Neural cell (in vitro differentiated cells): ENCODE data around the gene TRMT44. TPM values are rescaled to one million over a fixed set of nuclear protein-coding genes. Genes with fewer than 3 reads are reported as not detected.

ENCODE experiments used
- H2AFZ ChIP-seq: fragments of 200-600, 300-800 bp; sonication (generic), shearing (Covaris generic); 2 replicates; pipeline ENCODE4 v1.6.0; 2014; ENCODE audit warnings: low read depth, mild to moderate bottlenecking, antibody characterized with exemption, low read length, moderate library complexity
- H3F3A ChIP-seq: fragments of 200-600 bp; shearing (Covaris generic); 2 replicates; pipeline ENCODE4 v1.6.1; 2016; ENCODE audit warnings: mild to moderate bottlenecking, moderate library complexity, mixed read lengths, antibody characterized with exemption, low read length; ENCODE audit not compliant: insufficient read depth, poor library complexity, severe bottlenecking
- H3K27ac ChIP-seq: fragments of 200-600, 300-800 bp; sonication (generic), shearing (Covaris generic); 2 replicates; pipeline ENCODE4 v1.5.1; 2014; ENCODE audit warnings: mild to moderate bottlenecking, low read length, moderate library complexity
- H3K27me3 ChIP-seq: fragments of 300-800, 200-600 bp; sonication (generic), shearing (Covaris generic); 2 replicates; pipeline ENCODE4 v1.6.0; 2014; ENCODE audit warnings: mild to moderate bottlenecking, low read depth, low read length, moderate library complexity; ENCODE audit not compliant: insufficient read depth
- H3K36me3 ChIP-seq: fragments of 300-800, 200-600 bp; sonication (generic), shearing (Covaris generic); 2 replicates; pipeline ENCODE4 v1.5.1; 2014; ENCODE audit warnings: mild to moderate bottlenecking, antibody characterized with exemption, low read length, moderate library complexity; ENCODE audit not compliant: insufficient read depth
- H3K4me2 ChIP-seq: fragments of 300-800, 200-600 bp; sonication (generic), shearing (Covaris generic); 2 replicates; pipeline ENCODE4 v1.6.0; 2014; ENCODE audit warnings: mild to moderate bottlenecking, low read length
- H3K4me3 ChIP-seq: fragments of 300-800, 200-600 bp; sonication (generic), shearing (Covaris generic); 2 replicates; pipeline ENCODE4 v1.5.1; 2014; ENCODE audit warnings: mild to moderate bottlenecking, low read length, moderate library complexity
- H3K79me2 ChIP-seq: fragments of 200-600 bp; shearing (Covaris generic); replicated peaks from 2 replicates; pipeline ENCODE4 v1.6.0; 2014; ENCODE audit warnings: mild to moderate bottlenecking, low read length, moderate library complexity; ENCODE audit not compliant: insufficient read depth
- H3K9ac ChIP-seq: fragments of 300-800, 200-600 bp; sonication (generic), shearing (Covaris generic); 2 replicates; pipeline ENCODE4 v1.6.1; 2016; ENCODE audit warnings: mild to moderate bottlenecking, low read length, mixed read lengths
- H3K9me2 ChIP-seq: fragments of 200-600 bp; shearing (Covaris generic); 2 replicates; pipeline ENCODE4 v1.6.1; 2016; ENCODE audit warnings: mild to moderate bottlenecking, low read length, mixed read lengths; ENCODE audit not compliant: insufficient read depth
- H3K9me3 ChIP-seq: fragments of 200-600, 300-800 bp; sonication (generic), shearing (Covaris generic); 2 replicates; pipeline ENCODE4 v1.6.1; 2016; ENCODE audit warnings: mild to moderate bottlenecking, mixed run types, low read length, moderate library complexity, mixed read lengths
- H4K20me1 ChIP-seq: fragments of 200-600 bp; shearing (Covaris generic); 2 replicates; pipeline ENCODE4 v1.6.1; 2016; ENCODE audit warnings: mild to moderate bottlenecking, mixed run types; ENCODE audit not compliant: insufficient read depth
- CTCF ChIP-seq: fragments of 450-650 bp; IDR thresholded peaks from 2 replicates; pipeline ENCODE4 v1.5.1; 2014; ENCODE audit warnings: antibody characterized with exemption, mild to moderate bottlenecking, moderate library complexity; ENCODE audit not compliant: poor library complexity, severe bottlenecking
- EP300 ChIP-seq: fragments of 450-650 bp; conservative IDR thresholded peaks from 2 replicates; pipeline ENCODE4 v1.6.1; 2014; ENCODE audit warnings: antibody characterized with exemption, mild to moderate bottlenecking, moderate library complexity; ENCODE audit not compliant: poor library complexity, severe bottlenecking
- EZH2 ChIP-seq: fragments of 200-600, 300-800 bp; shearing (Covaris generic), sonication (generic); IDR thresholded peaks from 2 replicates; pipeline ENCODE4 v1.6.1; 2014; ENCODE audit warnings: antibody characterized with exemption, low read length, borderline replicate concordance, mild to moderate bottlenecking; ENCODE audit not compliant: insufficient read depth, poor library complexity, severe bottlenecking
- MXI1 ChIP-seq: fragments of 450-650 bp; conservative IDR thresholded peaks from 2 replicates; pipeline ENCODE4 v1.6.1; 2014; ENCODE audit warnings: antibody characterized with exemption, mild to moderate bottlenecking; ENCODE audit not compliant: poor library complexity, severe bottlenecking
- POLR2AphosphoS5 ChIP-seq: IDR thresholded peaks from 2 replicates; pipeline ENCODE4 v1.6.1; 2012
- RAD21 ChIP-seq: fragments of 450-650 bp; conservative IDR thresholded peaks from 2 replicates; pipeline ENCODE4 v1.6.1; 2014; ENCODE audit warnings: antibody characterized with exemption, mild to moderate bottlenecking, moderate library complexity
- SMC3 ChIP-seq: fragments of 450-650 bp; conservative IDR thresholded peaks from 2 replicates; pipeline ENCODE4 v1.6.1; 2014; ENCODE audit warnings: antibody characterized with exemption, mild to moderate bottlenecking, moderate library complexity; ENCODE audit not compliant: poor library complexity
- TAF1 ChIP-seq: IDR thresholded peaks from 2 replicates; pipeline ENCODE4 v1.6.1; 2012; ENCODE audit warnings: low read depth
- polyA plus RNA-seq: library from polyadenylated mRNA; depleted of rRNA; stranded (reverse); fragments of >200 nt; gene quantifications from 2 replicates; pipeline ENCODE4 v1.2.3, GENCODE V29; 2014
- TF ChIP-seq, protein P1 (sequence below): IDR thresholded peaks from 2 replicates; pipeline ENCODE4 v1.6.1; 2012; ENCODE audit warnings: borderline replicate concordance

Gene TRMT44
- polyA plus RNA-seq, 1 donor from 2014 or later = 20.6 TPM

DNA sequence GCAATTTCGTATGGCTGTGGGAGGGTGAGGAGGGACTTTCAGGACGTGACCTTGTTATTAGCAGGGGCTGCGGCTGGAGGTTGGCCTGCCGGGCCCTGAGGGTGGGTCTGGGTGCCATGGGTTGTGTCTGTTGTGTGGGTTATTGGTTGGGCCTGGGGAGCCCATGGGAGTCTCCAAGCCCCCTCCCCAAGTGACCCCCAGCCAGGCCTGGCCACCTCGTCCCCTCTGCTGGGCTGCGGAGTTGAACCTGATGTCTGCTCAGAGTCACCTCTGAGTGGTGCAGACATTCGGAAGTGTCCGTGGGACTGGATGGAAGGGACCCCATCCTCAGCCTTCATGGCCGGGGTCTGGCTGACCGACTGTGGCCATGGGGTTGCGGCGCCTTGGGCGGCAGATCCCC is 67.7 kb downstream of the TRMT44 start:
- Histone ChIP-seq H3K27me3 (no peaks in the 10 kb centered on the region), H3K9me3 (no peaks in the 10 kb centered on the region), H3K4me3 (no peak overlapping the region), H3F3A (no peaks in the 10 kb centered on the region), H3K27ac (no peak overlapping the region), H3K9me2 (no peaks in the 10 kb centered on the region), H3K79me2 (no peaks in the 10 kb centered on the region), H4K20me1 (no peaks in the 10 kb centered on the region), H3K36me3 (no peaks in the 10 kb centered on the region), H3K9ac (no peak overlapping the region), H3K4me2 (no peak overlapping the region), H2AFZ (no peak overlapping the region)
- TF ChIP-seq RAD21 (no peak), CTCF (no peak)

GRCh38 chr4:8508740-8509139 is 68.2 kb downstream of the TRMT44 start:
- no peaks in the 10 kb centered on the region for H3K9me2 ChIP-seq
- no peak overlapping the region for H2AFZ ChIP-seq
- no peaks in the 10 kb centered on the region for H3K27me3 ChIP-seq
- H3K4me2 ChIP-seq = no peak overlapping the region
- no peaks in the 10 kb centered on the region for H4K20me1 ChIP-seq
- no peaks in the 10 kb centered on the region for H3K9me3 ChIP-seq
- H3K27ac ChIP-seq = no peak overlapping the region
- H3K79me2 ChIP-seq = no peaks in the 10 kb centered on the region
- H3K36me3 ChIP-seq = no peaks in the 10 kb centered on the region
- H3F3A ChIP-seq = no peaks in the 10 kb centered on the region
- H3K9ac ChIP-seq = no peak overlapping the region
- TF ChIP-seq EP300 (no peak), CTCF (no peak), TAF1 (no peak), EZH2 (no peak), SMC3 (no peak), POLR2AphosphoS5 (no peak), MXI1 (no peak), RAD21 (no peak)
- TF ChIP-seq, protein P1, sequence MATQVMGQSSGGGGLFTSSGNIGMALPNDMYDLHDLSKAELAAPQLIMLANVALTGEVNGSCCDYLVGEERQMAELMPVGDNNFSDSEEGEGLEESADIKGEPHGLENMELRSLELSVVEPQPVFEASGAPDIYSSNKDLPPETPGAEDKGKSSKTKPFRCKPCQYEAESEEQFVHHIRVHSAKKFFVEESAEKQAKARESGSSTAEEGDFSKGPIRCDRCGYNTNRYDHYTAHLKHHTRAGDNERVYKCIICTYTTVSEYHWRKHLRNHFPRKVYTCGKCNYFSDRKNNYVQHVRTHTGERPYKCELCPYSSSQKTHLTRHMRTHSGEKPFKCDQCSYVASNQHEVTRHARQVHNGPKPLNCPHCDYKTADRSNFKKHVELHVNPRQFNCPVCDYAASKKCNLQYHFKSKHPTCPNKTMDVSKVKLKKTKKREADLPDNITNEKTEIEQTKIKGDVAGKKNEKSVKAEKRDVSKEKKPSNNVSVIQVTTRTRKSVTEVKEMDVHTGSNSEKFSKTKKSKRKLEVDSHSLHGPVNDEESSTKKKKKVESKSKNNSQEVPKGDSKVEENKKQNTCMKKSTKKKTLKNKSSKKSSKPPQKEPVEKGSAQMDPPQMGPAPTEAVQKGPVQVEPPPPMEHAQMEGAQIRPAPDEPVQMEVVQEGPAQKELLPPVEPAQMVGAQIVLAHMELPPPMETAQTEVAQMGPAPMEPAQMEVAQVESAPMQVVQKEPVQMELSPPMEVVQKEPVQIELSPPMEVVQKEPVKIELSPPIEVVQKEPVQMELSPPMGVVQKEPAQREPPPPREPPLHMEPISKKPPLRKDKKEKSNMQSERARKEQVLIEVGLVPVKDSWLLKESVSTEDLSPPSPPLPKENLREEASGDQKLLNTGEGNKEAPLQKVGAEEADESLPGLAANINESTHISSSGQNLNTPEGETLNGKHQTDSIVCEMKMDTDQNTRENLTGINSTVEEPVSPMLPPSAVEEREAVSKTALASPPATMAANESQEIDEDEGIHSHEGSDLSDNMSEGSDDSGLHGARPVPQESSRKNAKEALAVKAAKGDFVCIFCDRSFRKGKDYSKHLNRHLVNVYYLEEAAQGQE = no peak
- no peak overlapping the region for H3K4me3 ChIP-seq
